Measurements from ENCODE around the gene COL21A1.

GRCh38 chr6:56038764-56039163 is 208.6 kb downstream of the COL21A1 start:
- TF ChIP-seq, protein P1, sequence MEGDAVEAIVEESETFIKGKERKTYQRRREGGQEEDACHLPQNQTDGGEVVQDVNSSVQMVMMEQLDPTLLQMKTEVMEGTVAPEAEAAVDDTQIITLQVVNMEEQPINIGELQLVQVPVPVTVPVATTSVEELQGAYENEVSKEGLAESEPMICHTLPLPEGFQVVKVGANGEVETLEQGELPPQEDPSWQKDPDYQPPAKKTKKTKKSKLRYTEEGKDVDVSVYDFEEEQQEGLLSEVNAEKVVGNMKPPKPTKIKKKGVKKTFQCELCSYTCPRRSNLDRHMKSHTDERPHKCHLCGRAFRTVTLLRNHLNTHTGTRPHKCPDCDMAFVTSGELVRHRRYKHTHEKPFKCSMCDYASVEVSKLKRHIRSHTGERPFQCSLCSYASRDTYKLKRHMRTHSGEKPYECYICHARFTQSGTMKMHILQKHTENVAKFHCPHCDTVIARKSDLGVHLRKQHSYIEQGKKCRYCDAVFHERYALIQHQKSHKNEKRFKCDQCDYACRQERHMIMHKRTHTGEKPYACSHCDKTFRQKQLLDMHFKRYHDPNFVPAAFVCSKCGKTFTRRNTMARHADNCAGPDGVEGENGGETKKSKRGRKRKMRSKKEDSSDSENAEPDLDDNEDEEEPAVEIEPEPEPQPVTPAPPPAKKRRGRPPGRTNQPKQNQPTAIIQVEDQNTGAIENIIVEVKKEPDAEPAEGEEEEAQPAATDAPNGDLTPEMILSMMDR (IDR thresholded peaks at IDR 0.05), result no peak
- no peak for TF ChIP-seq POLR2A (IDR thresholded peaks at IDR 0.05)

Measured in gastroesophageal sphincter (tissue), 3 donors.